ENCODE results near the gene TBC1D5.

- TF ChIP-seq CTCF (conservative IDR thresholded peaks at IDR 0.05; ENCODE audit: low read length) = no peak
- no peak for TF ChIP-seq EZH2phosphoT487 (IDR thresholded peaks at IDR 0.05; ENCODE audit: borderline replicate concordance)
Observed at GRCh38 chr3:17507480-17507879, 235.0 kb downstream of the TBC1D5 start.

Data from Loucy (cell line).